ENCODE results near the gene EFCAB14.
"Not testable (repeated sequence)": the region's sequence is repeated elsewhere in the genome, so short reads cannot be mapped to it uniquely, and the experiment has no call there.

EFCAB14 gene

DNA sequence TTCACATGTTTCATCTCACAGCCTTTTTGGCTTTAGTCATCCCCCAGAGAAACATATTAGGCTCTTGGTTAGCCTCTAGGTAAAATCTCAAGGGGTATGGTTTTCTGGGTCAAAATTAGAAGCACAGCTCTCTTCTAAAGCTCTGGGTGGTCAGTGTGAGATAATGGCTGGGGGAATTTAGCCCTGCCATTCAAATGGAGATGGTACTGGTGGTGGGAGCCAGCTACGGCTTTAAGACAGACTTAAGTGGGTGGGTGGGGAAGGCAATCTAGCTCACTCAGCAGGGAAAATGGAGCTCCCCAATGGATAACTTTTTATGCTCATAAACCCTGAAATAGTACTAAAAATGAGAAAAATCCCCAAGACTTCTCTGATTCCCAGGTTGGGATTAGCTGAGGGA is 41.6 kb downstream of the EFCAB14 start:
- Histone ChIP-seq H3K27ac (ENCODE audit: low read length) (peak overlapping the region; percentile 33), H3K9me3 (ENCODE audit: insufficient read depth, low read depth, low read length) (no peaks in the 10 kb centered on the region), H3K36me3 (ENCODE audit: insufficient read depth, low read depth, low read length) (peaks cover 61% of the 10 kb centered on the region), H3K27me3 (ENCODE audit: insufficient read depth, low read length) (no peaks in the 10 kb centered on the region), H3K4me1 (ENCODE audit: insufficient read depth, low read length) (peaks cover 23% of the 10 kb centered on the region; the same call in 1 of the 2 replicates), H3K9ac (ENCODE audit: low read depth, low read length) (no peak overlapping the region; the same call in 1 of the 2 replicates), H3K4me3 (ENCODE audit: low read length) (peak overlapping the region; percentile 19; the same call in 1 of the 2 replicates)

DNA sequence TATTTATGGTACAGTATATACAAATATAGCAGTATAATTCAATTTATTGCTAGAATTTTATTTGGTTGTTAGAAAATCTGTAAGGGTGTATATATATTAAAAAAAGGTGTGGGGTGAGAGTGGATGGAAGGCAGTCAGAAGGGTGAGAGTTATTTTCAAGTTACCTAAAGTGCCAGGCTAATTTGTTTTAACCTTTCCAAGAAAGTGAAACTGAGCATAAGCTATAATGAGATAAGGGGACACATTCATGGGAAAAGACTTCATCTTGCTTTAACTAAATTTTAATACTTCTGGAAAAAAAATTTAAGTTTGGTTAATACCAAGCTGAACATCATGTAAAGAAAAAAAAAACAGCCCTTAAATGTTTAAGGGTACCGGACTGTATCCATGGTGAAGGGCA is 42.4 kb downstream of the EFCAB14 start:
- Histone ChIP-seq H3K4me3 (ENCODE audit: low read length) (no peak overlapping the region), H3K36me3 (ENCODE audit: insufficient read depth, low read depth, low read length) (peaks cover 53% of the 10 kb centered on the region), H3K4me1 (ENCODE audit: insufficient read depth, low read length) (peaks cover 23% of the 10 kb centered on the region; the same call in 1 of the 2 replicates), H3K9ac (ENCODE audit: low read depth, low read length) (0 out of 2 replicates have a peak overlapping the region, but pooled peaks have one; percentile 20), H3K27me3 (ENCODE audit: insufficient read depth, low read length) (no peaks in the 10 kb centered on the region), H3K27ac (ENCODE audit: low read length) (no peak overlapping the region), H3K9me3 (ENCODE audit: insufficient read depth, low read depth, low read length) (no peaks in the 10 kb centered on the region)

DNA sequence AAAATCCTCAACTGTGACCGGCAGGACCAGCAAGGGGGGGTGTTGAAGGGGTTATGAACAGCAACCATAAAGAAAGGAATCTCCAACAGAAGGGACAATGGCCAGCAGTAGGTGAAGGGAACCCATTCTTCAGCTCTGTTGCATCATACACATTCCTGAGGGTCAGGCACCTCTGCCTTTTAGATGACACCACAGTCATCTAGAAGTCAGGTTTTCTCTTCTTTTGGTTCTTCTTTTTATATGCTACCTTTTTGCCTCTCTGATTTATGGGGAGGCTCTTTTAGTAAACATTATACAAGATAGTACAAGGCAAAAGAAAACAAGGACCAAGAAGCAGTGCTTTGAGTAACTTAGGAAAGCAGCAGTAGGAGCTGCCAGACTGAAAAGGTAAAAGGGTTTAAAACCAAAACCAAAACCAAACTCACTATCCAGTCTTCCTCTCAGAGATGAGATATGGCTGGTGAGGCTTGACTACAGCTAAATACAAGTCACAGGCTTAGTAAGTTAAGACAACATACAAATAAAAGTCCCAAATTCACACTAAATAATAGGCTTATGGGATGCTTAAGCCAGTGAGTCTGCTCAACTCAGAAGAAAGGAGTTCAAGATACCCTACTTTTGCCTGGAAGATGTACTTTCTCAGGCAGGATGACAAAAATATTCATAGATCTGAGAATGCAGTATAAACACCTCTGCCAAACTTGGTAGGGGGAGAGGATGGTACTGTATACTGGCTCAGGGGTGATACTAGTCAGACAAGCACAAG is 43.2 kb downstream of the EFCAB14 start:
- Histone ChIP-seq H3K4me1 (ENCODE audit: insufficient read depth, low read length) (peaks cover 23% of the 10 kb centered on the region; the same call in 1 of the 2 replicates), H3K36me3 (ENCODE audit: insufficient read depth, low read depth, low read length) (peaks cover 45% of the 10 kb centered on the region), H3K27ac (ENCODE audit: low read length) (no peak overlapping the region), H3K9me3 (ENCODE audit: insufficient read depth, low read depth, low read length) (no peaks in the 10 kb centered on the region), H3K4me3 (ENCODE audit: low read length) (no peak overlapping the region), H3K27me3 (ENCODE audit: insufficient read depth, low read length) (no peaks in the 10 kb centered on the region), H3K9ac (ENCODE audit: low read depth, low read length) (peak overlapping the region; percentile 20; the same call in 1 of the 2 replicates)

DNA sequence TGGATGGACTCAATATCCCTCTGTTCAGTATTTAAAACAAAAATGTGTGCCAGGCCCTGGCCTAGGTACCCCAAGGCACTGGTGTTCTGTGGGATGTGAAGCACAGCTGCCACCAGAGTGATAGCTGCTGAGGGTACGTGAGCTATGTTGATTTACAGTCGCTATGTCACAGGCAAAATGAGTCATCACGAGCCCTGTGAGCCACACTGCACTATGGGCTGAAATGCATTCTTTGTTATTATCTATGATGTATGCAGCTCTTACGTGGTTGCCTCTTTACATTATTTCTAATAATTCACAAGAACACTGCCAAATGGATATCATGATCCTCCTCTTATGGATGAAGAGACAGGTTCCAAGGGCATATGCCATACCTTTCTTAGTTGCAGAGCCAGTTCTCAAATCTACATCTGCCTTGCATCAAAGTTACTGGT is 45.1 kb downstream of the EFCAB14 start:
- H3K27me3 ChIP-seq (ENCODE audit: insufficient read depth, low read length): 0 out of 2 replicates have a peak, but pooled peaks cover 5% of the 10 kb centered on the region
- no peak overlapping the region for H3K27ac ChIP-seq (ENCODE audit: low read length)
- peaks cover 33% of the 10 kb centered on the region for H3K36me3 ChIP-seq (ENCODE audit: insufficient read depth, low read depth, low read length)
- H3K4me1 ChIP-seq (ENCODE audit: insufficient read depth, low read length): peaks cover 24% of the 10 kb centered on the region; the same call in 1 of the 2 replicates
- H3K4me3 ChIP-seq (ENCODE audit: low read length): no peak overlapping the region
- H3K9ac ChIP-seq (ENCODE audit: low read depth, low read length): no peak overlapping the region
- H3K9me3 ChIP-seq (ENCODE audit: insufficient read depth, low read depth, low read length): no peaks in the 10 kb centered on the region

DNA sequence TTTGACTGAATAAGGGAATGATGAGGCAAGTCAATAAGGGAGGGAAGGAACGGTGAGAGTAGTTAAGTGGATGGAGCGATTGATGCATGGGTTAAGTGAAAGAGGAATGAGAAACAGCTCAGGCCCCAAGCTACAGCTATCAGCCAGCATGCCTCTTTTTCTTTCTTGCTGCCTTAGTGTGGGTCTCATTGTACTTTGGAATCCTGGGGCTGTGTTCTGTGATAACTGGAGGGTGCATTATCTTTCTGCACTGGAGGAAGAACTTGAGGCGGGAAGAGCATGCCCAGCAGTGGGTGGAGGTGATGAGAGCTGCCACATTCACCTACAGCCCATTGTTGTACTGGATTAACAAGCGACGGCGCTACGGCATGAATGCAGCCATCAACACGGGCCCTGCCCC is 46.2 kb downstream of the EFCAB14 start:
- Histone ChIP-seq H3K27me3 (ENCODE audit: insufficient read depth, low read length) (0 out of 2 replicates have a peak, but pooled peaks cover 5% of the 10 kb centered on the region), H3K27ac (ENCODE audit: low read length) (no peak overlapping the region), H3K9ac (ENCODE audit: low read depth, low read length) (no peak overlapping the region), H3K4me1 (ENCODE audit: insufficient read depth, low read length) (peaks cover 24% of the 10 kb centered on the region; the same call in 1 of the 2 replicates), H3K9me3 (ENCODE audit: insufficient read depth, low read depth, low read length) (no peaks in the 10 kb centered on the region), H3K4me3 (ENCODE audit: low read length) (no peak overlapping the region), H3K36me3 (ENCODE audit: insufficient read depth, low read depth, low read length) (peaks cover 25% of the 10 kb centered on the region; the same call in 1 of the 2 replicates)

DNA sequence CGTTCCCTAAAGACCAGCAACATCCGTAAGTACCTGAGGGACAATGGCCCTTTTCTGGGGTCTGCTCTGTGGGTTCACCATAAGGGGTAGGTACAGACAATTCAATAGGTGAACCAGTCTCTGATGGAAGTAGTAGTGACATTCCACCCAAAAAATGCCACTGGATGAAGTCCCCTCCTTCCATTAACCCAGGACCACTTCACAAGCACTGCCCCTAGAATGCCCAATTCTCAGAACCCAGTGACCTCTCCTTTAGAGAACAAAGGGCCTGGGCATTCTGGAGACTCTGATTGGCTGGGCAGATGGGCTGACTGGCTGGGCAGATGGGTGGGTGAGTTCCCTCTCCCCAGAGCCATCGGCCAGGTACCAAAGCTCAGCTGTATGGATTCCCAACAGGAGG is 47.4 kb downstream of the EFCAB14 start, which contains the start of gene TEX38:
TEX38 (plus strand) TSS at position 301 of the 400 bp plus-strand sequence; CDS start at position 382, 81 bp downstream.
- no peak within 1 kb of the TSS for H3K9ac ChIP-seq (ENCODE audit: low read depth, low read length)
- peaks cover 26% of the 10 kb centered on the region for H3K4me1 ChIP-seq (ENCODE audit: insufficient read depth, low read length)
- no peaks in the 10 kb centered on the region for H3K9me3 ChIP-seq (ENCODE audit: insufficient read depth, low read depth, low read length)
- no peak within 1 kb of the TSS for H3K27ac ChIP-seq (ENCODE audit: low read length)
- no peak within 1 kb of the TSS for H3K4me3 ChIP-seq (ENCODE audit: low read length)
- H3K27me3 ChIP-seq (ENCODE audit: insufficient read depth, low read length): 0 out of 2 replicates have a peak, but pooled peaks cover 5% of the 10 kb centered on the region
- peaks cover 16% of the 10 kb centered on the region; the same call in 1 of the 2 replicates for H3K36me3 ChIP-seq (ENCODE audit: insufficient read depth, low read depth, low read length)

DNA sequence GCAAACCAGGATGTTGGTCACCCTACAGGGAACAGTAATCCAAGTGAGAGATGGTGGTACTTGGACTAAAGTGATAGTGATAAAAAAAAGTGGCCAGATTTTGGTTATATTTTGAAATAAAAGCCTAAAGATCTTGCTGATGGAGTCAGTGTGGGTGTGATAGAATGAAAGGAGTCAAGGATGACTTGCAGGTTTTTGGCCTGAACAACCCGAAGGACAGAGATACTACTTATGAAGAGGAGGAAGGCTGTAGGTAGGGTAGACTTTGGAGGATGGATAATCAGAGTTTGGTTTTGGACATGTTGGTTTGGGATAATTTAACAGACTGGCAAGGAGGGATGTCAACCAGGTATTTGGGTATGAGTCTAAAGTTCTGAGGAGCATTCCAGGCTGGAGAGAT is 48.8 kb downstream of the EFCAB14 start:
- no peak overlapping the region for H3K9ac ChIP-seq (ENCODE audit: low read depth, low read length)
- no peaks in the 10 kb centered on the region for H3K9me3 ChIP-seq (ENCODE audit: insufficient read depth, low read depth, low read length)
- peaks cover 24% of the 10 kb centered on the region for H3K4me1 ChIP-seq (ENCODE audit: insufficient read depth, low read length)
- H3K27me3 ChIP-seq (ENCODE audit: insufficient read depth, low read length): 0 out of 2 replicates have a peak, but pooled peaks cover 5% of the 10 kb centered on the region
- H3K4me3 ChIP-seq (ENCODE audit: low read length): no peak overlapping the region
- no peak overlapping the region for H3K27ac ChIP-seq (ENCODE audit: low read length)
- peaks cover 5% of the 10 kb centered on the region; the same call in 1 of the 2 replicates for H3K36me3 ChIP-seq (ENCODE audit: insufficient read depth, low read depth, low read length)

DNA sequence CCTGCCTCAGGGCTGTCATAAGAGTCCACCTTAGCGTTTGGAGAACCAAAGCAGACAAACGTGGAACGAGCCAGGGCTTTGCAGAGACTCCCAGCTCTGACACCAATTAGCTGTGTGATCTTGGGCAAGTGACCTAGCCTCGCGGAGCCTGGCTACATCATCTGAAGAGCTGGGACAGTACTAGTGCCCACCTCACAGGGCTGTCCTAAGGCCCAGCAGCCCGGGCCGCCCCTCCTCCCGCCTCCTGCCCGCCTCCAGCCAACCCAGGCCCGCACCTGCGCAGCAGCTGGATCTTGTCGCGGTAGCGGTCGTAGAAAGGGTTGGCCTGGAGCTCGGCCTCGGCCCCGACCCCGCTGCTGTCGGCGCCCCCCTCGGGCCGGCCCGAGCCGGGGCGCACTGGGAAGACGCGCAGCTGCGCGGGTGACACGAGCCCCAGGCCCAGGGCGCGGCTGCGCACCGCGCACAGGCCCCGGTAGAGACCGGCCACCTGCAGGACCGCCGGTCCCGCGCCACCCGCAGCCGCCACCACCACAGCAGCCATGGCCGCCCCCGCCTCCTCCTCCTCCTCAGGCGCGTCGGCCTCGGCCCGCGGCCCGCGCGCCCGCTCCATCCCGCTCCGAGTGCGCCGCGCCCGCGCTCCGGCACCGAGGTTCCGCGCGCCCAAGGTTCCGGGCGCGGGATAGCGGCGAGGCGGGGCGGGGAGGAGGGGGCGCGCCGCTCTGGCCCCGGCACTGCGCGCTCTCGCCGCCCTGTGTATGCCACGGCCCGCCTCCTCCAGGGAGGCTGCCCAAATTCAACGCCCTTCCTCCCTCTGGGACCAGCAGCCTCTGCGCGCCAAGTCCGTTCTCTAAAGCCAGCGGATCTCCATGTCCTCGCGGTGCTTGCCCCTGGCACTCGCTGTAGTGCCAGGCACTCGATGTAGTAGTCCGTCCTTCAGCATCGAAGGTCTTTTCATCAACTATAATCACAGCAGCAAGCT is 50.8 kb downstream of the EFCAB14 start, which contains the start of gene ATPAF1:
ATPAF1 (minus strand) TSS at position 583 of the 979 bp plus-strand sequence; CDS start at position 541, 42 bp downstream.
- H3K4me3 ChIP-seq (ENCODE audit: low read length): peak within 1 kb of the TSS; percentile 93
- peak within 1 kb of the TSS; percentile 84 for H3K9ac ChIP-seq (ENCODE audit: low read depth, low read length)
- H3K27ac ChIP-seq (ENCODE audit: low read length): no peak within 1 kb of the TSS
- no peaks in the 10 kb centered on the region for H3K9me3 ChIP-seq (ENCODE audit: insufficient read depth, low read depth, low read length)
- peaks cover 19% of the 10 kb centered on the region for H3K36me3 ChIP-seq (ENCODE audit: insufficient read depth, low read depth, low read length)
- H3K27me3 ChIP-seq (ENCODE audit: insufficient read depth, low read length): 0 out of 2 replicates have a peak, but pooled peaks cover 5% of the 10 kb centered on the region
- H3K4me1 ChIP-seq (ENCODE audit: insufficient read depth, low read length): peaks cover 23% of the 10 kb centered on the region

DNA sequence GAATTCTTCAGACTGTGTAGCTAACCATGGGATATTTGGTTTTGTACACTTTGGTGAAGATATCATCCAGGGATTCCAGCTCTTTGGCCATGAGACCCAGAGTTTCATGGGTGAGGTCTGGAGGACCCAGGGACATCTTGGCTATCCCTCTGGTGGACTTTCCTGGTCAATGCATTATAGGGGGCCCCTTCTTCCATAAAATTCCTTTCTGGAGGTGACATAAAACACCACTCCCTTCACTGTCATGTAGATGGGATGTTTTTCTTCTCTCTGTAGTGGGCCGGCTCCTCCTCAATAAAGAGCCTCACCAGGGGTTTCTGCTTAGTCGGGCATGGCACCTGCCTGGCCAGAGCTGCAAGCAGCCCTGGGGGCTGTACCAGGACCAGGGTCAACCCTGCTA is 52.9 kb downstream of the EFCAB14 start:
- 0 out of 2 replicates have a peak overlapping the region, but pooled peaks have one; percentile 84 for H3K9ac ChIP-seq (ENCODE audit: low read depth, low read length)
- 0 out of 2 replicates have a peak, but pooled peaks cover 5% of the 10 kb centered on the region for H3K27me3 ChIP-seq (ENCODE audit: insufficient read depth, low read length)
- peaks cover 19% of the 10 kb centered on the region for H3K36me3 ChIP-seq (ENCODE audit: insufficient read depth, low read depth, low read length)
- no peak overlapping the region for H3K27ac ChIP-seq (ENCODE audit: low read length)
- no peaks in the 10 kb centered on the region for H3K9me3 ChIP-seq (ENCODE audit: insufficient read depth, low read depth, low read length)
- H3K4me3 ChIP-seq (ENCODE audit: low read length): peak overlapping the region; percentile 93; the same call in 1 of the 2 replicates
- peaks cover 23% of the 10 kb centered on the region for H3K4me1 ChIP-seq (ENCODE audit: insufficient read depth, low read length)

DNA sequence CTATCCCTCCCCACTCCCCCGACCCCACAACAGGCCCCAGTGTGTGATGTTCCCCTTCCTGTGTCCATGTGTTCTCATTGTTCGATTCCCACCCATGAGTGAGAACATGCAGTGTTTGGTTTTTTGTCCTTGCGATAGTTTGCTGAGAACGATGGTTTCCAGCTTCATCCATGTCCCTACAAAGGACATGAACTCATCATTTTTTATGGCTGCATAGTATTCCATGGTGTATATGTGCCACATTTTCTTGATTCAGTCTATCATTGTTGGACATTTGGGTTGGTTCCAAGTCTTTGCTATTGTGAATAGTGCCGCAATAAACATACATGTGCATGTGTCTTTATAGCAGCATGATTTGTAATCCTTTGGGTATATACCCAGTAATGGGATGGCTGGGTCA is 56.0 kb downstream of the EFCAB14 start:
- not testable (repeated sequence) for H3K27me3 ChIP-seq (ENCODE audit: insufficient read depth, low read length); H3K4me3 ChIP-seq (ENCODE audit: low read length); H3K9me3 ChIP-seq (ENCODE audit: insufficient read depth, low read depth, low read length); H3K27ac ChIP-seq (ENCODE audit: low read length); H3K9ac ChIP-seq (ENCODE audit: low read depth, low read length)
- Histone ChIP-seq H3K4me1 (ENCODE audit: insufficient read depth, low read length) (peaks cover 19% of the 10 kb centered on the region), H3K36me3 (ENCODE audit: insufficient read depth, low read depth, low read length) (peaks cover 30% of the 10 kb centered on the region)

DNA sequence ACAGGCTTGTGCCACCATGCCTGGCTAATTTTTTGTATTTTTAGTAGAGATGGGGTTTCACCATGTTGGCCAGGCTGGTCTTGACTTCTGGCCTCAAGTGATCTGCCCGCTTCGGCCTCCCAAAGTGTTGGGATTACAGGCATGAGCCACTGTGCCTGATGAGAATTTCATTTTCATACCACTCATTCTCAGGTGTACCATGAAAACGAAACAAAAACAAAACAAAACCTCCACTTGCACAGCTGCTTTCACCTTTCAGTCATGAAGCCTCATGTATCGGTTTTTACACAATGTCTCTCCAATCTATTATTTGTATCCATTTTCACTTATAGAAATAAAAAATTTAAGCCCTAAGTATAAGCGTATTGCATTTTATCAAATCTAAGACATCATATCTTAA is 58.8 kb downstream of the EFCAB14 start:
- not testable (repeated sequence) for H3K9me3 ChIP-seq (ENCODE audit: insufficient read depth, low read depth, low read length); H3K27me3 ChIP-seq (ENCODE audit: insufficient read depth, low read length); H3K9ac ChIP-seq (ENCODE audit: low read depth, low read length); H3K4me3 ChIP-seq (ENCODE audit: low read length); H3K4me1 ChIP-seq (ENCODE audit: insufficient read depth, low read length); H3K27ac ChIP-seq (ENCODE audit: low read length)
- H3K36me3 ChIP-seq (ENCODE audit: insufficient read depth, low read depth, low read length): peaks cover 56% of the 10 kb centered on the region

All from iPS-20b (cell line).